MCF 10A (cell line): ENCODE measurements around the gene APOBEC3G. TPM values are rescaled to one million over a fixed set of nuclear protein-coding genes. Genes with fewer than 3 reads are reported as not detected.

ENCODE experiments used
- BruUV-seq: library from RNA; stranded (reverse); fragments of 400-500 nt; replicated peaks from 2 replicates; lab custom pipeline; 2021; lab: Mats Ljungman, UMichigan
- CTCF ChIA-PET: fragments of 300-600 bp; sonication (Branson Sonifier 250); formaldehyde crosslinking; extraction: SDS; loops from one replicate; lab custom pipeline; 2021; ENCODE audit warnings: antibody characterized with exemption, inconsistent platforms; lab: Yijun Ruan, JAX
- POLR2A ChIA-PET: fragments of 300-600, 350-650 bp; sonication (Branson Sonifier 250); formaldehyde crosslinking; extraction: SDS; loops from one replicate; lab custom pipeline; 2020; ENCODE audit warnings: antibody characterized with exemption, inconsistent platforms; lab: Yijun Ruan, JAX
- DNase-seq: peaks from one replicate; pipeline ENCODE4 v3.0.0-alpha.2; 2018; ENCODE audit not compliant: unreplicated experiment
- H3K27ac Mint-ChIP-seq: one replicate; pipeline ENCODE4 v1.8.0; 2022; ENCODE audit warnings: mild to moderate bottlenecking, low read depth, mixed read lengths; ENCODE audit not compliant: unreplicated experiment
- H3K27me3 Mint-ChIP-seq: one replicate; pipeline ENCODE4 v1.8.0; 2022; ENCODE audit warnings: mixed read lengths; ENCODE audit not compliant: insufficient read depth, unreplicated experiment
- H3K36me3 Mint-ChIP-seq: one replicate; pipeline ENCODE4 v1.8.0; 2022; ENCODE audit warnings: mild to moderate bottlenecking, moderate library complexity, mixed read lengths; ENCODE audit not compliant: insufficient read depth, unreplicated experiment
- H3K4me1 Mint-ChIP-seq: one replicate; pipeline ENCODE4 v1.8.0; 2022; ENCODE audit warnings: mixed read lengths; ENCODE audit not compliant: insufficient read depth, unreplicated experiment
- H3K4me3 Mint-ChIP-seq: one replicate; pipeline ENCODE4 v1.8.0; 2022; ENCODE audit warnings: mild to moderate bottlenecking, moderate library complexity, mixed read lengths; ENCODE audit not compliant: unreplicated experiment
- H3K9me3 Mint-ChIP-seq: one replicate; pipeline ENCODE4 v1.8.0; 2022; ENCODE audit warnings: mixed read lengths; ENCODE audit not compliant: unreplicated experiment
- intact Hi-C: fragments of 100-400 bp; cut with micrococcal nuclease; formaldehyde crosslinking; loops from 2 replicates; pipeline ENCODE4 v1.14.1; 2022
- total RNA-seq: library from RNA; stranded (reverse); gene quantifications from 2 replicates; pipeline ENCODE4 v1.2.3, GENCODE V29; 2022
- TF ChIP-seq, protein P1 (sequence below): fragments of 200-600 bp; IDR thresholded peaks from one replicate; pipeline ENCODE4 v1.8.0; 2022; ENCODE audit warnings: antibody characterized with exemption, mild to moderate bottlenecking; ENCODE audit not compliant: unreplicated experiment

APOBEC3G gene
- total RNA-seq, 1 experiment from 2014 or later = 0.49 TPM

DNA sequence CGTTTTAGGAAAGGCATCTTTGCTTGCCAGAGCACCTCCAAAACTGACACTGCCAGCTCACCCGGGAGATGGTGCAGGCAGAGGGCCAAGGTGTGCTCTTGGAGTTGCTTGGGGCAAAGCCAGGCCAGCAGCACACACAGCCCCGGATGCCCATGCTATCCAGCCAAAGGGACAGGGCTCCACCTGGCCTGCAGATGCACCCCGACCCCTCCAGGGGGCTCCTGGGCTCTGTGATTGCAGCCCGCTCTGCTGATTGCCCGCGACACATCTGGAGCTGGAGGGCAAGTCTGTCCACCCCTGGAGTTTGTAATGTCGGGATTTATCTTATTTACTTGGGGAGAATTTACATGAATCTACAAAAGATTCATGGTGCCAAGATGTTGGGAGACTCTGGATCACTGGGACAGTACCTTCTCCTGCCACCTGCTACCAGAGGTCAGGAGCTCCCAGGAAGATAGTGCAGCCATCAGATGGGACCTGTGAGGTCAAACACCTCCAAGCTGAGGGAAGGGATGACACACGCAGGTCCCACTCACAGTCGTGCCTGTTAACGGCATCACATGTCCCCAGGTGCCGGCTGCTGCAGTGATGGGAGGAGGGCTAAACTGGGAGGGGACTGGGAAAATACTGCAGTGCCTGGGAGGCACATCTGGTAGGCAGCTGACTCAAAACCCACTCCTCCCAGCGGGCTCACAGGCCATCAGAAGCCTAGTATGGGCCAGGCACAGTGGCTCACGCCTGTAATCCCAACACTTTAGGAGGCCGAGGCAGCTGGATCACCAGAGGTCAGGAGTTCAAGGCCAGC lies 58.2 kb downstream of the APOBEC3G start:
- intact Hi-C loops = loop anchor here (1.0 kb wide), 1 partner anchor 176 kb away; no protein-coding TSS in a partner anchor
- POLR2A ChIA-PET = interaction anchor here (0.6 to 1.0 kb wide), 2 partner anchors 182 to 1289 kb away, joined by 3 read pairs; no protein-coding TSS in a partner anchor
- Mint-ChIP-seq H3K27ac (no peak overlapping the region), H3K27me3 (no peaks in the 10 kb centered on the region), H3K4me3 (no peak overlapping the region), H3K4me1 (peaks cover 6% of the 10 kb centered on the region), H3K9me3 (no peaks in the 10 kb centered on the region), H3K36me3 (no peaks in the 10 kb centered on the region)
- CTCF ChIA-PET = interaction anchor here (0.6 to 1.2 kb wide), 9 partner anchors 10 to 1083 kb away, joined by 3 to 4 read pairs (median 3); no protein-coding TSS in a partner anchor
- no TSS peak for BruUV-seq
- TF ChIP-seq, protein P1, sequence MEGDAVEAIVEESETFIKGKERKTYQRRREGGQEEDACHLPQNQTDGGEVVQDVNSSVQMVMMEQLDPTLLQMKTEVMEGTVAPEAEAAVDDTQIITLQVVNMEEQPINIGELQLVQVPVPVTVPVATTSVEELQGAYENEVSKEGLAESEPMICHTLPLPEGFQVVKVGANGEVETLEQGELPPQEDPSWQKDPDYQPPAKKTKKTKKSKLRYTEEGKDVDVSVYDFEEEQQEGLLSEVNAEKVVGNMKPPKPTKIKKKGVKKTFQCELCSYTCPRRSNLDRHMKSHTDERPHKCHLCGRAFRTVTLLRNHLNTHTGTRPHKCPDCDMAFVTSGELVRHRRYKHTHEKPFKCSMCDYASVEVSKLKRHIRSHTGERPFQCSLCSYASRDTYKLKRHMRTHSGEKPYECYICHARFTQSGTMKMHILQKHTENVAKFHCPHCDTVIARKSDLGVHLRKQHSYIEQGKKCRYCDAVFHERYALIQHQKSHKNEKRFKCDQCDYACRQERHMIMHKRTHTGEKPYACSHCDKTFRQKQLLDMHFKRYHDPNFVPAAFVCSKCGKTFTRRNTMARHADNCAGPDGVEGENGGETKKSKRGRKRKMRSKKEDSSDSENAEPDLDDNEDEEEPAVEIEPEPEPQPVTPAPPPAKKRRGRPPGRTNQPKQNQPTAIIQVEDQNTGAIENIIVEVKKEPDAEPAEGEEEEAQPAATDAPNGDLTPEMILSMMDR = peak; percentile 43
- peak; percentile 69 for DNase-seq

DNA sequence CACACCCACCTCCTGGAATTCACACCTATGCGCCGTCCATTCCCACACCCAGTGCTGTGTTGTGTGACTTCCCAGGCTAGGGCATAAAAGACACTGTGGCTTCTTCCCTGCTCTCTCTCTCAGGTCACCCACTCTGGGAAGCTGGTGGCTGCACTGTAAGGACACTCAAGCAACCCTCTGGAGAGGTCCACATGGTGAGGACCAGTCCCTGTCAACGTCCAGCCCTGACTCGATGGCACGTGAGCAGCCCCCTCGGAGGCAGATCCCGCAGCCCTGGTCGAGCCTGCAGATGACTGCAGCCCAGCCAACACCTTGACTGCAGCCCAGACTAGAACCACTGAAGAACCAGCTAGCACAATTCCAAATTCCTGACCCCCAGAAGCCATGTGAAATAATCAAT lies 59.2 kb downstream of the APOBEC3G start:
- TF ChIP-seq, protein P1 = no peak
- no peaks in the 10 kb centered on the region for H3K9me3 Mint-ChIP-seq
- peaks cover 6% of the 10 kb centered on the region for H3K4me1 Mint-ChIP-seq
- intact Hi-C loops = no loop called here
- H3K27ac Mint-ChIP-seq = no peak overlapping the region
- DNase-seq = no peak
- ChIA-PET POLR2A (no interaction called here), CTCF (interaction anchor here (0.5 to 1.1 kb wide), 2 partner anchors 23 to 163 kb away, joined by 3 to 4 read pairs; no protein-coding TSS in a partner anchor)
- no peak overlapping the region for H3K4me3 Mint-ChIP-seq
- no peaks in the 10 kb centered on the region for H3K36me3 Mint-ChIP-seq
- no TSS peak for BruUV-seq
- H3K27me3 Mint-ChIP-seq = no peaks in the 10 kb centered on the region

Other genes with a start within 250 kb of the APOBEC3G start
- 0.93 and 0.96 TPM in 2 replicates for gene NPTXR, start 233.2 kb upstream of the APOBEC3G start, total RNA-seq
- 22.9 and 42.1 TPM in 2 replicates for gene CBX6, start 205.1 kb upstream of the APOBEC3G start, total RNA-seq
- not detected in 2 replicates for gene APOBEC3A, start 119.7 kb upstream of the APOBEC3G start, total RNA-seq
- gene APOBEC3B, start 94.9 kb upstream of the APOBEC3G start, total RNA-seq = 1.0 and 1.1 TPM in 2 replicates
- 24.8 and 30.1 TPM in 2 replicates for gene APOBEC3C, start 63.0 kb upstream of the APOBEC3G start, total RNA-seq
- gene APOBEC3D, start 56.1 kb upstream of the APOBEC3G start, total RNA-seq = 0.14 and 0.83 TPM in 2 replicates
- gene APOBEC3F, start 36.4 kb upstream of the APOBEC3G start, total RNA-seq = 1.3 and 1.4 TPM in 2 replicates
- 0.86 and 1.2 TPM in 2 replicates for gene APOBEC3H, start 20.0 kb downstream of the APOBEC3G start, total RNA-seq
- gene CBX7, start 75.4 kb downstream of the APOBEC3G start, total RNA-seq = 5.3 and 6.2 TPM in 2 replicates
- gene PDGFB, start 167.7 kb downstream of the APOBEC3G start, total RNA-seq = 0.29 and 0.37 TPM in 2 replicates
- 3,475 and 3,632 TPM in 2 replicates for gene RPL3, start 242.3 kb downstream of the APOBEC3G start, total RNA-seq